Transverse colon (tissue), 4 donors: ENCODE data around the gene BCAS1. TPM values are rescaled to one million over a fixed set of nuclear protein-coding genes. Genes with fewer than 3 reads are reported as not detected.
A peak's percentile ranks its signal among the peaks of the same experiment; 100 is the strongest.

Experiments used
- DNase-seq: peaks from one replicate; pipeline ENCODE4 v3.0.0-alpha.2; 2019
- H3K27ac ChIP-seq, 4 donors: fragments of 200-600 bp; sonication (generic); 2 replicates each; pipeline ENCODE4 v1.5.1; 2016 to 2018; ENCODE audit warnings: inconsistent platforms in 4 of 4
- H3K27me3 ChIP-seq: fragments of 200-600 bp; sonication (generic); 2 replicates; pipeline ENCODE4 v1.5.1; 2017; ENCODE audit warnings: inconsistent platforms
- H3K36me3 ChIP-seq, 4 donors: fragments of 200-600 bp; sonication (generic); 2 replicates each; pipeline ENCODE4 v1.5.1; 2017 to 2019; ENCODE audit warnings: inconsistent platforms in 4 of 4
- H3K4me1 ChIP-seq, 4 donors: fragments of 200-600 bp; sonication (generic); 2 replicates each; pipeline ENCODE4 v1.5.1; 2017 to 2020; ENCODE audit warnings: inconsistent platforms in 4 of 4
- H3K4me3 ChIP-seq, 4 donors: fragments of 200-600 bp; sonication (generic); 1 replicate in 1 of 4; 2 replicates in 3 of 4; pipeline versions ENCODE4 v1.5.1 to v1.6.1; 2017 to 2019; ENCODE audit warnings: inconsistent platforms in 4 of 4
- H3K9me3 ChIP-seq, 2 donors: fragments of 200-600 bp; sonication (generic); 2 replicates each; pipeline ENCODE4 v1.5.1; 2017 to 2019; ENCODE audit warnings: inconsistent platforms in 2 of 2
- CTCF ChIP-seq, 5 experiments: fragments of 200-600 bp in 3 of 5; fragments of 450-650 bp in 2 of 5; sonication (generic) in 3 of 5; IDR thresholded peaks; 1 replicate in 2 of 5; 2 replicates in 3 of 5; pipeline ENCODE4 v1.5.1; 2016 to 2017; ENCODE audit warnings: antibody characterized with exemption in 5 of 5, inconsistent platforms in 3 of 5, mild to moderate bottlenecking in 2 of 5, moderate library complexity in 1 of 5
- EP300 ChIP-seq: sonication (generic); formaldehyde crosslinking; IDR thresholded peaks from one replicate; pipeline ENCODE4 v1.6.1; 2017; ENCODE audit warnings: antibody characterized with exemption, low read depth
- POLR2A ChIP-seq: fragments of 450-650 bp; IDR thresholded peaks from one replicate; pipeline ENCODE4 v1.6.1; 2016; ENCODE audit warnings: antibody characterized with exemption, mild to moderate bottlenecking, moderate library complexity
- POLR2AphosphoS5 ChIP-seq, 3 donors: sonication (generic); formaldehyde crosslinking; IDR thresholded peaks; one replicate each; pipeline ENCODE4 v1.6.1; 2016; ENCODE audit warnings: antibody characterized with exemption in 3 of 3
- WGBS, 2 donors: methylation state at CpG; one replicate each; pipeline ENCODE4 v1.1.5; 2018; ENCODE audit warnings: low coverage in 1 of 2; 5-methylcytosine and 5-hydroxymethylcytosine counted together
- in situ Hi-C, 4 donors: fragments of 200-750 bp; cut with MboI; loops; one replicate each; pipeline versions ENCODE4 v1.15.0 to v1.15.1; 2017; ENCODE audit warnings: low sequenced_read_pairs in 3 of 4, low pct_ligation_motif_present in 1 of 4, low pct_unique_long_range_greater_than_20kb in 1 of 4
- intact Hi-C: fragments of 100-400 bp; cut with DNase I; formaldehyde crosslinking; loops from one replicate; pipeline ENCODE4 v1.15.1; 2023; ENCODE audit warnings: low total_unique reads
- total RNA-seq, 4 donors: library from RNA; depleted of rRNA; stranded (reverse); fragments of >200 nt; gene quantifications; one replicate each; pipeline ENCODE4 v1.1.0, GENCODE V29; 2016

The BCAS1 gene
- total RNA-seq, 4 donors from 2014 or later: 68.9 to 127 (median 89.0) TPM

GRCh38 chr20:53918949-53919361, 151.4 kb downstream of the BCAS1 start:
- 86 to 100% methylated on average over 1 to 11 of the region's 11 CpGs for WGBS, 2 donors
- no peaks in the 10 kb centered on the region for H3K9me3 ChIP-seq
- intact Hi-C loops: no loop called here
- TF ChIP-seq CTCF (IDR thresholded peaks at IDR 0.05) (no peak), POLR2A (no peak), EP300 (no peak)
- H3K27ac ChIP-seq: no peak overlapping the region
- H3K4me1 ChIP-seq: peaks cover 35 to 50% (median 45%) of the 10 kb centered on the region in 4 donors
- no peaks in the 10 kb centered on the region for H3K27me3 ChIP-seq
- H3K36me3 ChIP-seq: no peaks in the 10 kb centered on the region
- in situ Hi-C loops: loop anchor here in 1 of 4 donors (25.0 kb wide), 1 partner anchor 332 kb away; the partner anchor contains the start of gene ZNF217
- H3K4me3 ChIP-seq: no peak overlapping the region
- peak; percentile 7 for DNase-seq

- Histone ChIP-seq H3K27ac (peak overlapping the region; percentile 92 to 95 (median 92)), H3K9me3 (no peaks in the 10 kb centered on the region), H3K27me3 (no peaks in the 10 kb centered on the region), H3K36me3 (no peaks in the 10 kb centered on the region), H3K4me3 (no peak overlapping the region), H3K4me1 (peaks cover 28 to 44% (median 38%) of the 10 kb centered on the region in 4 donors)
- TF ChIP-seq POLR2A: no peak
- no peak for TF ChIP-seq CTCF (IDR thresholded peaks at IDR 0.05)
- no peak for TF ChIP-seq EP300
- TF ChIP-seq POLR2AphosphoS5 (IDR thresholded peaks at IDR 0.05): no peak
- intact Hi-C loops (no loop called here), in situ Hi-C loops (loop anchor here in 1 of 4 donors (25.0 kb wide), 1 partner anchor 331 kb away; the partner anchor contains the start of gene ZNF217)
- DNase-seq: no peak
These were observed 152.4 kb downstream of the BCAS1 start for GRCh38 chr20:53918020-53918311.

- H3K4me1 ChIP-seq: peaks cover 28 to 38% (median 33%) of the 10 kb centered on the region in 4 donors
- H3K27ac ChIP-seq: peak overlapping the region; percentile 92 to 95 (median 92)
- in situ Hi-C loops: loop anchor here in 1 of 4 donors (25.0 kb wide), 1 partner anchor 330 kb away; the partner anchor contains the start of gene ZNF217
- WGBS, 2 donors: 43% methylated on average over 7 to 10 of the region's 10 CpGs
- peak; percentile 59 for DNase-seq
- H3K36me3 ChIP-seq: no peaks in the 10 kb centered on the region
- intact Hi-C loops: no loop called here
- no peaks in the 10 kb centered on the region for H3K27me3 ChIP-seq
- H3K4me3 ChIP-seq: no peak overlapping the region
- peak; percentile 39 for TF ChIP-seq POLR2A
- peak; percentile 15 to 40 (median 30) for TF ChIP-seq POLR2AphosphoS5 (IDR thresholded peaks at IDR 0.05)
- TF ChIP-seq EP300: no peak
- H3K9me3 ChIP-seq: no peaks in the 10 kb centered on the region
These were observed 153.0 kb downstream of the BCAS1 start for GRCh38 chr20:53917145-53918019.

- in situ Hi-C loops: loop anchor here in 1 of 4 donors (25.0 kb wide), 1 partner anchor 329 kb away; the partner anchor contains the start of gene ZNF217
- WGBS, 2 donors: 67% methylated on average over 2 of the region's 2 CpGs; no CpG with 5 or more reads in 1 of the 2 donors
- TF ChIP-seq CTCF (IDR thresholded peaks at IDR 0.05): no peak
- no peak for TF ChIP-seq POLR2A
- TF ChIP-seq POLR2AphosphoS5 (IDR thresholded peaks at IDR 0.05): no peak
- no peak for TF ChIP-seq EP300
- Histone ChIP-seq H3K4me3 (peak overlapping the region in 2 of 4 donors; percentile 46 to 71), H3K27ac (peak overlapping the region; percentile 92 to 95 (median 92)), H3K9me3 (no peaks in the 10 kb centered on the region), H3K36me3 (no peaks in the 10 kb centered on the region), H3K27me3 (no peaks in the 10 kb centered on the region), H3K4me1 (peaks cover 28 to 37% (median 33%) of the 10 kb centered on the region in 4 donors)
- no peak for DNase-seq
- intact Hi-C loops: no loop called here
These were observed 154.3 kb downstream of the BCAS1 start for GRCh38 chr20:53916173-53916512.
